Mucosa of rectum (tissue), 2 donors: ENCODE measurements around the gene ZRANB2.

ENCODE experiments used
- H3K27ac ChIP-seq, 2 donors: one replicate each; pipeline ENCODE4 v1.7.0; 2013; ENCODE audit warnings: inconsistent platforms in 2 of 2, low read depth in 2 of 2, low read length in 2 of 2
- H3K27me3 ChIP-seq, 2 donors: one replicate each; pipeline ENCODE4 v1.7.0; 2013; ENCODE audit warnings: low read length in 2 of 2; ENCODE audit not compliant: control insufficient read depth in 2 of 2, insufficient read depth in 2 of 2
- H3K36me3 ChIP-seq, 2 donors: one replicate each; pipeline ENCODE4 v1.7.0; 2013; ENCODE audit warnings: low read length in 2 of 2; ENCODE audit not compliant: control insufficient read depth in 2 of 2, insufficient read depth in 2 of 2
- H3K4me1 ChIP-seq, 2 donors: one replicate each; pipeline ENCODE4 v1.7.0; 2013; ENCODE audit warnings: low read length in 2 of 2, mild to moderate bottlenecking in 1 of 2; ENCODE audit not compliant: control insufficient read depth in 2 of 2, insufficient read depth in 2 of 2
- H3K4me3 ChIP-seq, 2 donors: one replicate each; pipeline ENCODE4 v1.7.0; 2013; ENCODE audit warnings: low read length in 2 of 2
- H3K9ac ChIP-seq, 2 donors: one replicate each; pipeline ENCODE4 v1.7.0; 2013; ENCODE audit warnings: low read length in 2 of 2, low read depth in 1 of 2, mild to moderate bottlenecking in 1 of 2
- H3K9me3 ChIP-seq, 2 donors: one replicate each; pipeline ENCODE4 v1.7.0; 2013; ENCODE audit warnings: low read length in 2 of 2; ENCODE audit not compliant: control insufficient read depth in 2 of 2
- donor health status: healthy.
- donor health status: Normal muscosa, but diverticular disease.

Gene ZRANB2

GRCh38 chr1:71046891-71047634 is 33.8 kb downstream of the ZRANB2 start:
- Histone ChIP-seq H3K9ac (no peak overlapping the region), H3K4me1 (peaks cover 5 to 15% of the 10 kb centered on the region in 2 donors), H3K9me3 (no peaks in the 10 kb centered on the region), H3K4me3 (peak overlapping the region; percentile 64 to 65), H3K27ac (no peak overlapping the region), H3K27me3 (peaks cover 15 to 36% of the 10 kb centered on the region in 2 donors), H3K36me3 (no peaks in the 10 kb centered on the region)

- Histone ChIP-seq H3K9ac (no peak overlapping the region), H3K27ac (no peak overlapping the region), H3K36me3 (no peaks in the 10 kb centered on the region), H3K9me3 (no peaks in the 10 kb centered on the region), H3K27me3 (peaks cover 15 to 33% of the 10 kb centered on the region in 2 donors), H3K4me3 (no peak overlapping the region), H3K4me1 (peaks cover 5 to 15% of the 10 kb centered on the region in 2 donors)
Measured at GRCh38 chr1:71045463-71046028, 35.3 kb downstream of the ZRANB2 start.

- Histone ChIP-seq H3K4me3 (peak overlapping the region in 1 of 2 donors; percentile 6), H3K4me1 (peaks cover 5 to 15% of the 10 kb centered on the region in 2 donors), H3K27ac (no peak overlapping the region), H3K9me3 (no peaks in the 10 kb centered on the region), H3K36me3 (no peaks in the 10 kb centered on the region), H3K27me3 (peaks cover 14 to 31% of the 10 kb centered on the region in 2 donors), H3K9ac (no peak overlapping the region)
Measured at GRCh38 chr1:71044833-71045232, 36.0 kb downstream of the ZRANB2 start.

GRCh38 chr1:71043065-71043464 is 37.8 kb downstream of the ZRANB2 start:
- Histone ChIP-seq H3K4me1 (peaks cover 5 to 15% of the 10 kb centered on the region in 2 donors), H3K27ac (no peak overlapping the region), H3K4me3 (no peak overlapping the region), H3K27me3 (peaks cover 13 to 18% of the 10 kb centered on the region in 2 donors), H3K9ac (no peak overlapping the region), H3K36me3 (no peaks in the 10 kb centered on the region), H3K9me3 (no peaks in the 10 kb centered on the region)

GRCh38 chr1:71041806-71042205 is 39.0 kb downstream of the ZRANB2 start:
- H3K4me1 ChIP-seq: peaks cover 0 to 4% of the 10 kb centered on the region in 2 donors
- no peak overlapping the region for H3K27ac ChIP-seq
- no peak overlapping the region for H3K4me3 ChIP-seq
- H3K9ac ChIP-seq: no peak overlapping the region
- peaks cover 6 to 7% of the 10 kb centered on the region in 2 donors for H3K27me3 ChIP-seq
- no peaks in the 10 kb centered on the region for H3K9me3 ChIP-seq
- H3K36me3 ChIP-seq: no peaks in the 10 kb centered on the region

- Histone ChIP-seq H3K9ac (no peak overlapping the region), H3K36me3 (no peaks in the 10 kb centered on the region), H3K27me3 (no peaks in the 10 kb centered on the region), H3K9me3 (no peaks in the 10 kb centered on the region), H3K4me1 (no peaks in the 10 kb centered on the region), H3K27ac (no peak overlapping the region), H3K4me3 (no peak overlapping the region)
Measured at GRCh38 chr1:71039661-71040262, 41.1 kb downstream of the ZRANB2 start.

GRCh38 chr1:71038942-71039341 is 41.9 kb downstream of the ZRANB2 start:
- no peak overlapping the region for H3K9ac ChIP-seq
- no peak overlapping the region for H3K4me3 ChIP-seq
- no peaks in the 10 kb centered on the region for H3K36me3 ChIP-seq
- no peaks in the 10 kb centered on the region for H3K4me1 ChIP-seq
- no peak overlapping the region for H3K27ac ChIP-seq
- H3K9me3 ChIP-seq: no peaks in the 10 kb centered on the region
- H3K27me3 ChIP-seq: no peaks in the 10 kb centered on the region

GRCh38 chr1:71037829-71038620 is 42.8 kb downstream of the ZRANB2 start:
- H3K27ac ChIP-seq: no peak overlapping the region
- H3K36me3 ChIP-seq: no peaks in the 10 kb centered on the region
- no peak overlapping the region for H3K4me3 ChIP-seq
- H3K9me3 ChIP-seq: no peaks in the 10 kb centered on the region
- H3K9ac ChIP-seq: no peak overlapping the region
- H3K4me1 ChIP-seq: no peaks in the 10 kb centered on the region
- peaks cover 0 to 3% of the 10 kb centered on the region in 2 donors for H3K27me3 ChIP-seq

GRCh38 chr1:71037066-71037465 is 43.8 kb downstream of the ZRANB2 start:
- Histone ChIP-seq H3K4me1 (no peaks in the 10 kb centered on the region), H3K9ac (no peak overlapping the region), H3K4me3 (no peak overlapping the region), H3K27me3 (peaks cover 0 to 4% of the 10 kb centered on the region in 2 donors), H3K27ac (no peak overlapping the region), H3K36me3 (no peaks in the 10 kb centered on the region), H3K9me3 (no peaks in the 10 kb centered on the region)

- Histone ChIP-seq H3K27ac (no peak overlapping the region), H3K9ac (no peak overlapping the region), H3K36me3 (no peaks in the 10 kb centered on the region), H3K4me1 (no peaks in the 10 kb centered on the region), H3K9me3 (no peaks in the 10 kb centered on the region), H3K27me3 (peaks cover 0 to 4% of the 10 kb centered on the region in 2 donors), H3K4me3 (no peak overlapping the region)
Measured at GRCh38 chr1:71033136-71033535, 47.7 kb downstream of the ZRANB2 start.
